HepG2 (cell line): ENCODE data around the gene GRIK1.

Experiments used
- KLF16 ChIP-seq, 2 experiments: sonication (generic) in 1 of 2; formaldehyde crosslinking in 1 of 2; IDR thresholded peaks; 2 replicates each; pipeline versions ENCODE4 v1.6.1 to v1.8.0; 2016 to 2023; ENCODE audit warnings: missing genetic modification reagents in 2 of 2, missing compliant biosample characterization in 1 of 2
- POLR2A ChIP-seq, 2 experiments: IDR thresholded peaks; 2 replicates each; pipeline ENCODE4 v1.6.1; 2011; ENCODE audit warnings: low read depth in 2 of 2, low read length in 2 of 2, mild to moderate bottlenecking in 1 of 2, moderate library complexity in 1 of 2; ENCODE audit not compliant: insufficient read depth in 1 of 2
- RFX5 ChIP-seq: IDR thresholded peaks from 2 replicates; pipeline ENCODE4 v1.6.1; 2011; ENCODE audit warnings: low read depth, low read length, improper control_type of control experiment
- SCMH1 ChIP-seq: sonication (generic); formaldehyde crosslinking; IDR thresholded peaks from 2 replicates; pipeline ENCODE4 v1.9.0; 2021; ENCODE audit warnings: missing genetic modification reagents, mild to moderate bottlenecking, borderline replicate concordance
- SMYD3 ChIP-seq: sonication (generic); formaldehyde crosslinking; IDR thresholded peaks from 2 replicates; pipeline ENCODE4 v1.8.1; 2023; ENCODE audit warnings: mild to moderate bottlenecking, missing genetic modification reagents
- SUZ12 ChIP-seq: fragments of 150-350 bp; IDR thresholded peaks from 2 replicates; pipeline ENCODE4 v1.6.1; 2014; ENCODE audit warnings: low read depth, low read length
- ZBTB8A ChIP-seq: sonication (generic); formaldehyde crosslinking; IDR thresholded peaks from 2 replicates; pipeline ENCODE4 v1.4.0; 2020; ENCODE audit warnings: mild to moderate bottlenecking, low read depth, missing genetic modification reagents, borderline replicate concordance
- ZNF569 ChIP-seq: sonication (generic); formaldehyde crosslinking; IDR thresholded peaks from 2 replicates; pipeline ENCODE4 v1.5.0; 2020; ENCODE audit warnings: mild to moderate bottlenecking, missing genetic modification reagents, moderate library complexity, borderline replicate concordance
- TF ChIP-seq, protein P1 (sequence below): sonication (generic); formaldehyde crosslinking; IDR thresholded peaks from 2 replicates; pipeline ENCODE4 v1.5.0; 2020; ENCODE audit warnings: mild to moderate bottlenecking, missing genetic modification reagents, moderate library complexity

DNA sequence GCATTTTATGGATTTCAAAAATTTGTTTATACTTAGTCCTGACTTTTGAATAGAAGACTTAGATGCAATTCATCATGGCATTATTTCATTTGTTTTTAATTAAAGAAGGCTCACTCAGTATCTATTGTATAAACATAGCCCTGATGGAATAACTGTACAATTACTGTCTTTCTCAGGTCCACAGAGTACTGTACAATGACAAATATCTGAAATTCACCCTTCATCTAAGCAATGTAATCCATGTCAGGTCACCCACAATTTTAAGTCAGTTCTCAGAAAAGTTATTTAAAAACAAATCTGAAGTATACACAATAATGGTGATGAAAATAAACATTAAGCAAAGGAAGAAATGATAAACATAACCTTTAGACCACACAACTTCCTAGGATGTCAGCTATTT is 311.9 kb downstream of the GRIK1 start:
- TF ChIP-seq SMYD3 (no peak), KLF16 (CRISPR knock-in tag; IDR thresholded peaks at IDR 0.05) (no peak), ZBTB8A (no peak), POLR2A (IDR thresholded peaks at IDR 0.05; ENCODE audit: insufficient read depth in 1 of 2, low read depth in 2 of 2, low read length in 2 of 2) (no peak), ZNF569 (CRISPR knock-in tag) (no peak), SCMH1 (CRISPR knock-in tag) (no peak), RFX5 (no peak), SUZ12 (no peak)
- TF ChIP-seq, protein P1, sequence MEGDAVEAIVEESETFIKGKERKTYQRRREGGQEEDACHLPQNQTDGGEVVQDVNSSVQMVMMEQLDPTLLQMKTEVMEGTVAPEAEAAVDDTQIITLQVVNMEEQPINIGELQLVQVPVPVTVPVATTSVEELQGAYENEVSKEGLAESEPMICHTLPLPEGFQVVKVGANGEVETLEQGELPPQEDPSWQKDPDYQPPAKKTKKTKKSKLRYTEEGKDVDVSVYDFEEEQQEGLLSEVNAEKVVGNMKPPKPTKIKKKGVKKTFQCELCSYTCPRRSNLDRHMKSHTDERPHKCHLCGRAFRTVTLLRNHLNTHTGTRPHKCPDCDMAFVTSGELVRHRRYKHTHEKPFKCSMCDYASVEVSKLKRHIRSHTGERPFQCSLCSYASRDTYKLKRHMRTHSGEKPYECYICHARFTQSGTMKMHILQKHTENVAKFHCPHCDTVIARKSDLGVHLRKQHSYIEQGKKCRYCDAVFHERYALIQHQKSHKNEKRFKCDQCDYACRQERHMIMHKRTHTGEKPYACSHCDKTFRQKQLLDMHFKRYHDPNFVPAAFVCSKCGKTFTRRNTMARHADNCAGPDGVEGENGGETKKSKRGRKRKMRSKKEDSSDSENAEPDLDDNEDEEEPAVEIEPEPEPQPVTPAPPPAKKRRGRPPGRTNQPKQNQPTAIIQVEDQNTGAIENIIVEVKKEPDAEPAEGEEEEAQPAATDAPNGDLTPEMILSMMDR (CRISPR knock-in tag) = no peak
